Measurements from ENCODE around the gene CIB4.

Gene CIB4

GRCh38 chr2:26550276-26551015 lies 90.7 kb downstream of the CIB4 start:
- DNase-seq (ENCODE audit: low read depth) = no peak

DNA sequence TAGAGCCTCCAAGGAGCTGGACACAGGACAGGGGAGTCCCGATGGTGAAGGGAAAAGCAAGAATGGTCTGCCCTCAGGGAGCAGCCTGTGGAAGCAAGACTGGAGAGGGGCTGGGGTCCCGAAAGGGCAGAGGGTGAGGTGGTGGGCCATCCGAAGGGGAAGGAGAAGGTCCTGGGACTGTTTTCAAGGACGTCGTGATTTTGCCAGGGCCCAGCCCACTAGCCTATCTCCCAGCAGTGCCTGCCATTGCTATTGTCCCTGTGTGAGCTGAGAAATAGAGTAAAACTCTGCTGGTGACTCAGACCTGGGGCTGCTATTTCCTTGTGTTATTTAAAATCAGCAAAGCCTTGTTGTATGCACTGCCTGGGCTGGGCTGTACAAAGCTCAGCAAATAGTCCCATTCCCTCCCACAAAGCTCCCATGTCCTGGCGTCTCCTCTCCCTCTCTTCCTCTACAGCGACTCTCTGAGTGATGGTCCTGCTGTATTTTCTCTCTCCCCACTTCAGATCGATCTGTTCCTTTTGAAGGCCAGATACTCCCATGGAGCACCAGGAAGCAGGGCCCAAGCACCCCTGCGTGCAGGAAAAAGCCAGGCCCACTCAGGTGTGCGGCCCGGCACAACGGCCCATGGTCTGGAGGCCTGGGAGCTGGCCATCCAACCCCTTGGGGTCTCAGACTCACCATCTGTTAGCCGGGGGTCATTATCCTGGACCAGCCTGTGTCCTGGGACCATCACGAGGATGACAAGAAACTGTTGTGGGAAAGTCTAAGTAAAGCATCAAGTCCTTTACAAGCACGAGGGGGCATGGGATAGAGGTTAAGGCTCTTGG lies 98.3 kb downstream of the CIB4 start:
- no peak for DNase-seq (ENCODE audit: low read depth)

GRCh38 chr2:26542194-26542455 lies 99.0 kb downstream of the CIB4 start:
- DNase-seq (ENCODE audit: low read depth) = no peak

DNA sequence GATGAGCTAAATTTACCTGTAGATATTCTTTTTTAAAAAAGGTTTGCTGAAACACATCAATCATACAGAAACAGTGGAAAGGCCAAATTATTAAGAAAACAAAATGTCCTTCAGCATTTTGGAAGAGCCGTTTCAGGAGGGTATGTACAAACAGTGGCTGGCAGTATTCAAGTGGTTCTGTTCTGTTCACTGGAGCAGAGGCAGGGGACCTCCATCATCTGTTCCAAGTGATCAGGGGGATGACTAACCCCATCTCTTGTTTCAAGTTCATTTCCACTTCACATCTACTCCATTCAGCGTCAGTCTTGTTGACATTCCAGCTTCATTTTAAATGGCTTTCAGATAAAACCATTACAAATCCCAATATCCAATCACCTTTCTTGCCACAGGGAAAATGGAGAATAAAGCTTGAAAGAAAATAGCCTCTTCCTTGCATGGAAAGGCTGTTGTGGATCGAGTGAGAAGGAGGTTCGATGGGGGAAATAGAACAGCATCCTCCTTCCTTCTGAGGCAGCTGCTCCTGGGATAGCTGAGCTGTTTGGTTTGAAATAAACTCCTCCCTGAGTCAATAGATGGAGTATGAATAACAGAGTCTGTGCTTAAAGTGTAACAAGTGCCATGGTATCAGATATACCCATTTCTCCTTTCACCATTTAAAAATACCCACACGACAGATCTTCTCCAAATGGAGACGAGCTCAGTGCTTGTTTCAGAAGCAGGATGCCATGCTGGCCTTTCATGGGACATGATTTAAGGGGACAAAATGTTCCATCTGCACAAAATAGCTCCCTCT lies 99.6 kb downstream of the CIB4 start:
- no peak for DNase-seq (ENCODE audit: low read depth)

- no peak for DNase-seq (ENCODE audit: low read depth)
Measured at GRCh38 chr2:26540961-26541360, 100.2 kb downstream of the CIB4 start.

GRCh38 chr2:26540306-26540705 lies 100.9 kb downstream of the CIB4 start:
- no peak for DNase-seq (ENCODE audit: low read depth)

DNA sequence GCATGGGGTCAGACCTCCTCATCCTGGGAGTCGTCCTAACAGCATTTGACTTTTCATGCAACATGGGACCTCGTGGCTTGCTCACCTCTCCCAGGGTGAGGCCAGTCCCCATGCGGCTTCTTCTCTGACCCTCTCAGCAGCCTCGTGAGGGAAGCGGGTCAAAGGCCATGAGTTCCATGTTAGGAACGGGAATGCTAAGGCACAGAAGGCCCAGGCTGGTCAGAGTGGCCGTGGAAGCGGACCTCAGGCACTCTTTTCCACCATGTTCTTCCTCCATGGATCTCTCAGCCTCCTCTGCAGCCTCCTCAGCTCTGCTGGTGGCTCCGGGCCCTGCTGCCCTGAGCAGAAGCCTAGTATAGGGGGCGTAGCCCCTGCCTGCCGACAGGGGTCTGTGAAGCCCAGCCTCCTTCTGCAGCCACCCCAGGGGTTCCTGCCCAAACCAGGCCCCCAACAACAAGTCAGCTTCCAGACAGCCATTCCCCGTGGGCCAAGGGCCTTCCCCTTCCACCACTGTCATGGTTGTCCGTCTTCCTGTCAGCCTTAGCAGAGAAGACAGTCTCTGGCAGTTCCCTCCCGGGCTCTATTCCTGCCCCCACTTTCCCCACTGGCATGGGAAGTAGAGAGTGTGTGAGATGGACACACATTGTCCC lies 103.2 kb downstream of the CIB4 start:
- DNase-seq (ENCODE audit: low read depth) = no peak

- DNase-seq (ENCODE audit: low read depth) = no peak
Measured at GRCh38 chr2:26537069-26537825, 103.9 kb downstream of the CIB4 start.

DNA sequence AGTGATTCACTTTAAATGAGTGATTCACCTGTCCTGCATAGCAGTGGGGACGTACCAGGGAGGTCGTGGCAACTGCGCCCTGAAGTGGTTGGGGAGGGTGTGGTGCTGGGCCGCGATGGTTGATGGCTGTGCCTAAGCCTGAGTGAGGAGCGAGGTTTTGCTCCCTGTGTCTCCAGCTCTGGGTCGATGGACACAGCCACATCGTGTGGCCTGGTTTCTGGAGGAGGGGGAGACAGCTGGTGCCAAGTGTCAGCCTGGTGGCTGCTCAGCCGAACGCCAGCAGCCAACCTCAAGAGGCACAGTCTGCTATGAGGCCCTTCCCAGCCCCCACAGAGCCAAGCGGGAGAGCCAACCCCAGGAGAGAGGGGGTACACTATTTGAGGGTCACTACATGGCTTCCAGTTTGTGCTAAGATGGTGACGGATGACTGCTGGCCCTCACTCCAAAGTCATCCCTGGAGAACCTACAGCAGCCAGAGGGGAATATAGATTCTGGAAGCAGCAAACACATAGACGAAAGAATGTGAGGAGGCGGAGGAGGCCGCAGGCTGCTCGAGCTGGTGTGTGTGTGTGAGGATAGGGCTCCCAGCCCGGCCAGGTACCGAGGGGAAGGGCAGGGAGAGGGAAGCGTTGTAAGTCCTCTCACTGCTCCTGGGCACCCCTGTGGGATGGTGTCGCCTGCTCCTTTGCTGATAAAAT lies 104.6 kb downstream of the CIB4 start:
- DNase-seq (ENCODE audit: low read depth) = no peak

DNA sequence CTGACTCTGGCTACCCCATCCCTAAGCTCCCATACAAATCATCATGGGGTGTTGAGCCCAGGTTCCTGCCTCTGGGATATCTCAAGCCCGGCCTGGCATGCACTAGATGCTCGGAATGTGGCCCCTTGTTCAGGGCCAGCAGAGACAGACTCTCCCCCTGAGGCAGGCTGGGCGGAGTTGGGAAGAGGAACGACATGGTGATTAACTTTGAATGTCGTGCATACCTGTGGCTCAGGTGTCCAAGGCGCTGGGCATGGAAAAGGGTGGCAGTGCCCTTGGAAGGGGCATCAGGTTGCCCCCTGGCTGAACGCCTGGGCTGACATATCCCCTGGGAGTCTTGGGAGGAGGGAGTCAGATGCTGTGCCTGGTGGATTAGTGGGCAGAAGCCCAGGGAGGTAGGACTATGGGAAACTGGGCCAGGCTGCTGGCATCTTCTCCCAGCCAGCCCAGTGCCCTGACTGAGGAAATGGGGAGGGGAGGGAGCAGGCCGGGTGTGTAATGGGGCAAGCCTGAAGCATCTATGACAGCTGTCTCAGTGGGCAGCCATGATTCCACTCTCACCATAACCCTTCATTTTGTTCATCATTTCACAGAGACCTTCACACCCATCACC lies 105.4 kb downstream of the CIB4 start:
- no peak for DNase-seq (ENCODE audit: low read depth)

DNA sequence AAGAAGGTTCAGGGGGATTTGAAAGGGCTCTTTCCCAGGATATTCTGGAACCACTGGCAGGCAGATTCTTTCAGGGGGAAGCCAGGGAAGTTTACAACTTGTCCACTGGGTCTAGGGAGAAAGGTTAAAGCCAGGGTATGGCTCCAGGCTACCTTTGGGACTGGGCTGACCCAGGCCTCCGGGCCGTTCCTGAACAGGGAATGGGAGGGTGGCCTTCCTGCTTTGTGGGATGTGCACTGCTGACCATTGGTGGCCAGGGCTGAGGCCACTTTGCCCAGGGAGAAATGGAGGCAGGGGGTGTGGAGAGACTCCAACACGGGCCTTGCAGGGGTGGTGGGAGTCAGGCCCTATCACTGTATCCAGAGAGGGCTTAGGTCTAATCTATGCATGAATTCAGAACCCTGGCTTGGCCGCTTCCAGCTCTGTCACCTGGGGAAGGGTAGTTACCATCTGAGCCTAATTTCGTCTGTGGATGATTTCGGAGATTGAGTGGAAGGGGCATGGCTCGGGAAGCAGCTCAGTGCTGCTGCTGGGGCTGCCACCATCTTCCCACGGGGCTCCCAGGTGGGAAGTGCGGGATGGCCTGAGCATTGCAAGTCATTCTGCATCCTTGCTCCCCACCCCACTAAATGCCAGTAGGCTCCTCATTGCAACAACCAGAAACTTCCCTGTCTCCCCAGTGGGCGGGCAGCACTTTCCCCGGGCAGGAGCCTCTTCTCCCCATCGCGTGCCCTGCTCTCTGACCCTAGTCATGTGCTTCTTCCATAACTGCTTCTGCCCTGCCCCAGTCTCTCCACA lies 106.1 kb downstream of the CIB4 start:
- DNase-seq (ENCODE audit: low read depth) = no peak

GRCh38 chr2:26534098-26534864 lies 106.9 kb downstream of the CIB4 start:
- DNase-seq (ENCODE audit: low read depth) = no peak

- DNase-seq (ENCODE audit: low read depth) = no peak
Measured at GRCh38 chr2:26533661-26534060, 107.5 kb downstream of the CIB4 start.

DNA sequence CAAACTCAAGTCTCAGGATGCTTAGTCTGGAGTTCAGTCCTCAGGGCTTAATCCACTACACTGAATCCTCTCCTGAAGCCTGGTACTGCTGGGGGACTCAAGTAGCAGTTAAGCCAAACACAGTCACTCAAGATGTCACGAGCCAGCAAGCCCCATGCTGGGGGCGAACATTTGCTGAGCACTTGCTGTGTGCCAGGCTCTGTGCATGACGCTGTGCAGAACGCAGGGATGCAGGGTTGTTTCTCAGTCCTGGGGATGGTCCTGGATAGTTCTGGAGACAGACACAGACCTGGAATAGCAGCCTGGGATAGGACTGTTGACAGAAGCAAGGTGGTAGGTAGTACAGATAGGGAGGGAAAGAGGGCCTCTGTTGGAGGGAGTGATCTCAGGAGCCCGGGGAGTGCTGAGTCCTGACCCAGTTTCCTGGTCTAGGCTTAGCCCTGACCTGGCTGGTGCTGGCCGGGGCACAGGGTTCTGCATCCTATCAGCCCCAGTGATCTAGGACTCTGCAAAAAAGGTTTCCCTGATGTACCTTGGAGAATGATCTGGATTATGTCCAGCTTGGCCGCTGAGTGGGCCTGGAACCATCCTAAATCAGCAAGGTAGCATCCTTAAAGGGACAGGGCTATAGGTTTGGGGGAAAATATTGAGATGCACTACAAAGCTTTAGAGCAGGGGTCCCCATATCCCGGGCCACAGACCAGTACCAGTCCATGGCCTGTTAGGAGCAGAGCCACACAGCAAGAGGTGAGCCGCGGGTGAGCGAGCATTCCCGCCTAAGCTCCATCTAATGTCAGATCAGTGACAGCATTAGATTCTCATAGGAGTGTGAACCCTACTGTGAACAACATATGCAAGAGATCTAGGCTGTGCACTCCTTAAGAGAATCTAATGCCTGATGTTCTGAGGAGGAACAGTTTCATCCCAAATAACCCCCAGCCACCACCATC lies 108.6 kb downstream of the CIB4 start:
- no peak for DNase-seq (ENCODE audit: low read depth)

Data from iris pigment epithelial cell (primary cell).